ENCODE results near the gene HS3ST2. TPM values are rescaled to one million over a fixed set of nuclear protein-coding genes. Genes with fewer than 3 reads are reported as not detected.

HS3ST2 gene
- total RNA-seq: not detected

- H3K4me3 ChIP-seq (ENCODE audit: low read length): no peak within 1 kb of the TSS
- H3K4me1 ChIP-seq (ENCODE audit: insufficient read depth, low read length): no peaks in the 10 kb centered on the region
- peaks cover 47% of the 10 kb centered on the region for H3K27me3 ChIP-seq (ENCODE audit: insufficient read depth, low read length)
- H3K9me3 ChIP-seq (ENCODE audit: low read depth, low read length): no peaks in the 10 kb centered on the region
These were observed at the start of gene HS3ST2 for GRCh38 chr16:22813948-22814710. Gene HS3ST2 (plus strand): TSS chr16:22814162. CDS start chr16:22814611, 449 bp downstream.

GRCh38 chr16:22764662-22765327 lies 49.2 kb upstream of the HS3ST2 start:
- Histone ChIP-seq H3K4me3 (ENCODE audit: low read length) (no peak overlapping the region), H3K9me3 (ENCODE audit: low read depth, low read length) (no peaks in the 10 kb centered on the region), H3K4me1 (ENCODE audit: insufficient read depth, low read length) (no peaks in the 10 kb centered on the region), H3K27me3 (ENCODE audit: insufficient read depth, low read length) (peaks cover 7% of the 10 kb centered on the region)

- H3K9me3 ChIP-seq (ENCODE audit: low read depth, low read length): no peaks in the 10 kb centered on the region
- no peak overlapping the region for H3K4me3 ChIP-seq (ENCODE audit: low read length)
These were observed 48.5 kb upstream of the HS3ST2 start for GRCh38 chr16:22765479-22765878.

GRCh38 chr16:22770866-22771265 lies 43.1 kb upstream of the HS3ST2 start:
- H3K4me1 ChIP-seq (ENCODE audit: insufficient read depth, low read length): no peaks in the 10 kb centered on the region
- H3K27me3 ChIP-seq (ENCODE audit: insufficient read depth, low read length): peaks cover 12% of the 10 kb centered on the region

More at GRCh38 chr16:22765479-22765878, 48.5 kb upstream of the HS3ST2 start:
- peaks cover 7% of the 10 kb centered on the region for H3K27me3 ChIP-seq (ENCODE audit: insufficient read depth, low read length)
- H3K4me1 ChIP-seq (ENCODE audit: insufficient read depth, low read length): no peaks in the 10 kb centered on the region

DNA sequence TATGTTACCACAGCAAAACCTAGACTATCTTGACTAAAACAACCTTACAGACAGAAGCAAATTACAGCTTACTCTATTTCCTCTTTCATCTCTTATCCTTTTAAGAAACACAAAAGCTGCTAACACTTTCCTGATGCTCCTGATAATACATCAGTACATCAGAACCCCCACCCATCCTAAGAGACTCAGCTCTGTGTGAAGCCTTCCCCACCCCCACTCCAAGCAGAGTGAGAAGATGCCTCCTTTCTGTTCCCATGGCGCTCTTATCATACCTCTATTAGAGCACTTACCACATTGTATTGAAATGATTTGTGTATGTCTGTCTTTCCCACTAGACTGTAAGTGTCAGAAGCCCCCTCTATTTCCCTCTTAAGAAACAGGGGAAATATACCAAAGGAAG lies 42.4 kb upstream of the HS3ST2 start:
- Histone ChIP-seq H3K9me3 (ENCODE audit: low read depth, low read length) (no peaks in the 10 kb centered on the region), H3K4me1 (ENCODE audit: insufficient read depth, low read length) (no peaks in the 10 kb centered on the region), H3K4me3 (ENCODE audit: low read length) (no peak overlapping the region), H3K27me3 (ENCODE audit: insufficient read depth, low read length) (peaks cover 17% of the 10 kb centered on the region)

More at GRCh38 chr16:22770866-22771265, 43.1 kb upstream of the HS3ST2 start:
- H3K9me3 ChIP-seq (ENCODE audit: low read depth, low read length): no peaks in the 10 kb centered on the region
- no peak overlapping the region for H3K4me3 ChIP-seq (ENCODE audit: low read length)

DNA sequence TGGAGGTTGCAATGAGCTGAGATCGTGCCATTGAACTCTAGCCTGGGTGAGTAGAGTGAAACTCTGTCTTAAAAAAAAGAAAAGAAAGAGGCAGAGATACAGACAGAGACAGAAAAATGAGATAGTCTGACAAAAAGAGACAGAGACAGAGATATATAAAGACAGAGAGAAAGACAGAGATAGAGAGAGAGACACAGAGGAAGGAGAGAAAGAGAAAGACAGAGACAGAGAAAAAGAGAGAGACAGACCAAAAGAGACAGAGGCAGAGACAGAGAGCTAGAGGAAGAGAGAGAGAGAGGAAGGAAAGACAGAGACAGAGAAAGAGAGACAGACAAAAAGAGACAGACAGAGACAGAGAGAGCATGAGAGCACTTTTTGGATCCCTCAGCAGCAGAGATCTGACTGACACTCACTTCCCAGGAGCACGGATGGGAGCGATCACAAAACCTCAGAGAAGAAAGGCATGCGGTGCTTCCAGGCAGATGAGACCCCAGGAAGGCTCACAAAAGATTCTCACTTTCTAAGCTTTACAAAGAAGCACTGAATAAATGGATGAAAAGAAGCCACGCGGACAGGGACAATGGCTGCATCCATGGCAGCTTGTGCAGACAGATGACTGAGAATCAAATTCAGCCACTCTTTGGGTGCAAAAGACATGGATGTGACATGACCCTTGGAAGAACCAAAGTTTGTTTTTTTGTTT lies 38.6 kb upstream of the HS3ST2 start:
- Histone ChIP-seq H3K4me3 (ENCODE audit: low read length) (no peak overlapping the region), H3K4me1 (ENCODE audit: insufficient read depth, low read length) (no peaks in the 10 kb centered on the region), H3K27me3 (ENCODE audit: insufficient read depth, low read length) (peaks cover 11% of the 10 kb centered on the region), H3K9me3 (ENCODE audit: low read depth, low read length) (no peaks in the 10 kb centered on the region)

GRCh38 chr16:22781480-22781879 lies 32.5 kb upstream of the HS3ST2 start:
- Histone ChIP-seq H3K4me3 (ENCODE audit: low read length) (no peak overlapping the region), H3K27me3 (ENCODE audit: insufficient read depth, low read length) (peaks cover under 1% of the 10 kb centered on the region), H3K4me1 (ENCODE audit: insufficient read depth, low read length) (peaks cover 21% of the 10 kb centered on the region), H3K9me3 (ENCODE audit: low read depth, low read length) (no peaks in the 10 kb centered on the region)

GRCh38 chr16:22782314-22782713 lies 31.6 kb upstream of the HS3ST2 start:
- H3K4me3 ChIP-seq (ENCODE audit: low read length): no peak overlapping the region
- no peaks in the 10 kb centered on the region for H3K9me3 ChIP-seq (ENCODE audit: low read depth, low read length)
- peaks cover 26% of the 10 kb centered on the region for H3K4me1 ChIP-seq (ENCODE audit: insufficient read depth, low read length)
- no peaks in the 10 kb centered on the region for H3K27me3 ChIP-seq (ENCODE audit: insufficient read depth, low read length)

GRCh38 chr16:22784690-22785214 lies 29.2 kb upstream of the HS3ST2 start:
- Histone ChIP-seq H3K4me3 (ENCODE audit: low read length) (no peak overlapping the region), H3K4me1 (ENCODE audit: insufficient read depth, low read length) (peaks cover 43% of the 10 kb centered on the region), H3K9me3 (ENCODE audit: low read depth, low read length) (no peaks in the 10 kb centered on the region), H3K27me3 (ENCODE audit: insufficient read depth, low read length) (no peaks in the 10 kb centered on the region)

- Histone ChIP-seq H3K27me3 (ENCODE audit: insufficient read depth, low read length) (no peaks in the 10 kb centered on the region), H3K4me3 (ENCODE audit: low read length) (no peak overlapping the region), H3K4me1 (ENCODE audit: insufficient read depth, low read length) (peaks cover 43% of the 10 kb centered on the region), H3K9me3 (ENCODE audit: low read depth, low read length) (no peaks in the 10 kb centered on the region)
These were observed 28.4 kb upstream of the HS3ST2 start for GRCh38 chr16:22785552-22785951.

DNA sequence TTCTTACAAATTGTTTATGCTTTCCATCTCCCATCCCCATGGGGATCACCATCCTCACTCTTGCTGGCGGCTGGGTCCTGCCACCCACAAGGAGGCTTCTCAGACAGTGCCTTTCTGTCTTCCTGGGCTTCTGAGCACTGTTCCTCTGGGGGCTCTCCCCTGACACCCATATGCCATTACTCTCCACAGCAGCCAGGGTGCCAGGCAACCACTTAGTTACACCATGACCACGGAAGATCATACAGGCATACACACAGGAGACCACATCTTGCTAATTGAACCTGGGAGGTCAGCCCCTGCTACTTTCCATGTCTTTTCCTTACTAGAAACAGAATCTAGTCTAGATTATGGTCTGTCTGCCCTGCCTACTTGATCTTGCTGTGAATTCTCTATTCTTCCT lies 27.7 kb upstream of the HS3ST2 start:
- no peaks in the 10 kb centered on the region for H3K27me3 ChIP-seq (ENCODE audit: insufficient read depth, low read length)
- peaks cover 43% of the 10 kb centered on the region for H3K4me1 ChIP-seq (ENCODE audit: insufficient read depth, low read length)
- H3K9me3 ChIP-seq (ENCODE audit: low read depth, low read length): no peaks in the 10 kb centered on the region
- no peak overlapping the region for H3K4me3 ChIP-seq (ENCODE audit: low read length)

DNA sequence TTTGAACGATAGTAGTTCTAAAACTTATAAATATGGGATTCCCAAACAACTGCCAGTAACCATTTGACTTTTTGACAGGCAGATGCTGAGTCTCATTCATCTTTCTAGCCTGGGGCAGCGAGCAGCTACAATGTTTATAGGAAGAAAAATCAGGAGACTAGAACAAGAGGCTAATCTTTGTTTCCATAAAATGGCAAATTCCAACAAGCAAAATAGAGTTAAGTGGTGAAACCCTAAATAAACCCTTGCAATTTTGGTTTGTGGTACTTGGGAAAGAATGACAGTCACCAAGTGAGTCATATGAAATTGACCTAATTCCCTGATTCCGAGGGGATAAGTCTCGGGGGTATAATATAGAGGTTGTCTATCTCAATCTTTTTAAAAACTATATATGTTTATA lies 27.3 kb upstream of the HS3ST2 start:
- Histone ChIP-seq H3K4me1 (ENCODE audit: insufficient read depth, low read length) (peaks cover 43% of the 10 kb centered on the region), H3K4me3 (ENCODE audit: low read length) (no peak overlapping the region), H3K9me3 (ENCODE audit: low read depth, low read length) (no peaks in the 10 kb centered on the region), H3K27me3 (ENCODE audit: insufficient read depth, low read length) (no peaks in the 10 kb centered on the region)

DNA sequence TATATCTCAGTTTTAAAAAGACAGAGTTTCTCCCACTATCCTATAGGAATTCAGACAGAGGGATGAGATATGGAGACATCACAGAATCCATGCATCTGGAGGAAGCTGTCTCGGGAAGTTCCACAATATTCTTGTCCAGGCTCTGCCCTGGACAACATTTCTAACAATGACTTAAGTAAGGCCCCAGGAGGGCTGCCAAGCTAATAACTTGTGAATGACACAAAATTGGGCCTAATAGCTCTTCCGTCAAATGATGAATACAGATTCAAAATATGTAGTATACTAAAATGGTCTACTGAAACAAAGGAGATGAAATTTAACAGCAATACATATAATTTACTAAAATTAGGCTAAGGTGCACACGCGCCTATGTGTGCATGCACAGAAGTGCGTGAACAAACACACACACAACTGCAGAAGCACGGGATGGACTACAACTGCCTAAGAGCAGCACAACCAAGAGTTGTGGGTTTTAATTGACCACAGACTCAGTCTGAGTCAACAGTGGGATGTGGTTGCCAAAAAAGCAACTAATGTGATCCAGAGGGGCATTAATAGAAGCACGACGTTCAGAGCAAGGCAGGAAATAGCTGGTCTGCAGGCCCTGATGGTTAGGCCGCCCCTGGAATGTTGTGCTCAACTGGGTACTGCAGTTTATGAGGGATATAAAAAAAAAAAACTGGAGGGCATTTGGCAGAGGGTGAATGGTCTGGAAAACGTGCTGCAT lies 26.3 kb upstream of the HS3ST2 start:
- no peaks in the 10 kb centered on the region for H3K9me3 ChIP-seq (ENCODE audit: low read depth, low read length)
- H3K4me3 ChIP-seq (ENCODE audit: low read length): no peak overlapping the region
- H3K27me3 ChIP-seq (ENCODE audit: insufficient read depth, low read length): no peaks in the 10 kb centered on the region
- peaks cover 39% of the 10 kb centered on the region for H3K4me1 ChIP-seq (ENCODE audit: insufficient read depth, low read length)

DNA sequence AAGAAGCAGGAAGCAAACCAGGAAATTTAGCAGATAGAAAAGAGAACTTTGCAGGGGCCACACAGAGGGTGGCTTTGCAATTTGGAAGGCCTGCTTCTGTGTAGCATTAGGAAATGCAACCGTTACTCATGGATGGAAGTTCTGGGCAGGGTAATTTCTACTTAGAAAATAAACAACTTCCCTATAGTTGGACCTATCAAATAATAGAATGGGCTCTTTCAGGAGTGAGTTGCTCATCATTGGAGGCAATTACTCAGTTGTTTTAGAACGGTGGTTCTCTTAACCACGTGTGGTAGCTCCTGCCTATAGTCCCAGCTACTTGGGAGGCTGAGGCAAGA lies 25.8 kb upstream of the HS3ST2 start:
- Histone ChIP-seq H3K4me3 (ENCODE audit: low read length) (no peak overlapping the region), H3K9me3 (ENCODE audit: low read depth, low read length) (no peaks in the 10 kb centered on the region), H3K27me3 (ENCODE audit: insufficient read depth, low read length) (no peaks in the 10 kb centered on the region), H3K4me1 (ENCODE audit: insufficient read depth, low read length) (peaks cover 34% of the 10 kb centered on the region)

Data from mononuclear cell (primary cell).